ENCODE results near the gene FBXW4. TPM values are rescaled to one million over a fixed set of nuclear protein-coding genes. Genes with fewer than 3 reads are reported as not detected.

FBXW4 gene
- total RNA-seq, 1 donor from 2014 or later: 70.7 TPM

- TF ChIP-seq CTCF (IDR thresholded peaks at IDR 0.05; ENCODE audit: unreplicated experiment): no peak
- peak within 1 kb of the TSS; percentile 94 for H3K27ac Mint-ChIP-seq
- peak within 1 kb of the TSS; percentile 93 for H3K4me3 Mint-ChIP-seq (ENCODE audit: low read depth)
- H3K4me1 Mint-ChIP-seq (ENCODE audit: low read depth): peaks cover 15% of the 10 kb centered on the region
- no peaks in the 10 kb centered on the region for H3K9me3 Mint-ChIP-seq (ENCODE audit: low read depth)
- peaks cover 2% of the 10 kb centered on the region for H3K36me3 Mint-ChIP-seq (ENCODE audit: insufficient read depth)
- DNase-seq (ENCODE audit: low spot score, unreplicated experiment): peak; percentile 86
- H3K27me3 Mint-ChIP-seq: no peaks in the 10 kb centered on the region
These were observed 107.0 kb downstream of the FBXW4 start, which contains the start of the genes DPCD and POLL for GRCh38 chr10:101587725-101588653. DPCD (plus strand) TSS chr10:101588321; CDS start chr10:101588337, 16 bp downstream. POLL (minus strand) TSS chr10:101588257; CDS start chr10:101587360, 897 bp downstream.

- H3K4me3 Mint-ChIP-seq (ENCODE audit: low read depth): no peak overlapping the region
- H3K27me3 Mint-ChIP-seq: no peaks in the 10 kb centered on the region
These were observed 109.1 kb downstream of the FBXW4 start for GRCh38 chr10:101585841-101586240.

GRCh38 chr10:101580486-101581399 lies 114.2 kb downstream of the FBXW4 start:
- DNase-seq (ENCODE audit: low spot score, unreplicated experiment): no peak
- peaks cover 5% of the 10 kb centered on the region for H3K36me3 Mint-ChIP-seq (ENCODE audit: insufficient read depth)
- peak overlapping the region; percentile 84 for H3K27ac Mint-ChIP-seq

More at GRCh38 chr10:101585841-101586240, 109.1 kb downstream of the FBXW4 start:
- Mint-ChIP-seq H3K36me3 (ENCODE audit: insufficient read depth) (peaks cover 2% of the 10 kb centered on the region), H3K27ac (no peak overlapping the region), H3K4me1 (ENCODE audit: low read depth) (peaks cover 15% of the 10 kb centered on the region), H3K9me3 (ENCODE audit: low read depth) (no peaks in the 10 kb centered on the region)
- no peak for DNase-seq (ENCODE audit: low spot score, unreplicated experiment)
- no peak for TF ChIP-seq CTCF (IDR thresholded peaks at IDR 0.05; ENCODE audit: unreplicated experiment)

GRCh38 chr10:101579516-101579870 lies 115.5 kb downstream of the FBXW4 start:
- Mint-ChIP-seq H3K27ac (no peak overlapping the region), H3K27me3 (no peaks in the 10 kb centered on the region), H3K9me3 (ENCODE audit: low read depth) (no peaks in the 10 kb centered on the region), H3K4me3 (ENCODE audit: low read depth) (no peak overlapping the region), H3K4me1 (ENCODE audit: low read depth) (no peaks in the 10 kb centered on the region), H3K36me3 (ENCODE audit: insufficient read depth) (peaks cover 5% of the 10 kb centered on the region)
- no peak for DNase-seq (ENCODE audit: low spot score, unreplicated experiment)
- no peak for TF ChIP-seq CTCF (IDR thresholded peaks at IDR 0.05; ENCODE audit: unreplicated experiment)

More at GRCh38 chr10:101580486-101581399, 114.2 kb downstream of the FBXW4 start:
- no peak overlapping the region for H3K4me3 Mint-ChIP-seq (ENCODE audit: low read depth)
- TF ChIP-seq CTCF (IDR thresholded peaks at IDR 0.05; ENCODE audit: unreplicated experiment): no peak
- no peaks in the 10 kb centered on the region for H3K9me3 Mint-ChIP-seq (ENCODE audit: low read depth)
- H3K4me1 Mint-ChIP-seq (ENCODE audit: low read depth): no peaks in the 10 kb centered on the region
- H3K27me3 Mint-ChIP-seq: no peaks in the 10 kb centered on the region

All from progenitor cell of endocrine pancreas (in vitro differentiated cells).